Measurements from ENCODE around the gene ELP4. TPM values are rescaled to one million over a fixed set of nuclear protein-coding genes. Genes with fewer than 3 reads are reported as not detected.

ELP4 gene
- total RNA-seq, 1 experiment from 2014 or later = 20.3 TPM

DNA sequence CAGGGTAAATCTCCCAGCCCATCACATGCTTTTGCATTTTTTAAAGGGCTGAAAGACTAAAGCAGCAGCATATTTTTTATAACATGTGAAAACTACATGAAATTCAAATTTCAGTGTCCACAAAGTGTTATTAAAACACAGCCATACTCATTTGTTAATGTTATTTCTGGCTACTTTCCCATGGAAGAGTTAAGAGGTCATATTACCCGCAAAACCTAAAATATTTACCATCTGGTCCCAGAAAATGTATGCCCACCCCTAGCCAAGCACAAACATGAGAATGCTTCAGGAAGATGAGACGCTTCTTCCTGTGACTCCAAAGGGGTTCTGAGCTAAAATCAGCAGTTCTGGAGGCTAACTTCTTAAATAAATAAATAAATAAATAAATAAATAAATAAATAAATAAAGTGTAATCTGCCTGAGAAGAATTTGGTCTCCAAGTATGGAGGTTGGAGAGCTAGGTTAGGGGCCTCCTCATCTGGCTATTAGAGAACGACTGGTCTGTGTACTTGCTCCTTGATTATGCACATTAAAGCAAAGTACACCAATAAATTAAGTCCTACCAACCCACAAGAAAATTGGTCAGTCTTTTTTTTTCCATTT is 9.9 kb upstream of the ELP4 start:
- Mint-ChIP-seq H3K36me3 (ENCODE audit: insufficient read depth, unreplicated experiment) (peaks cover 5% of the 10 kb centered on the region), H3K4me3 (ENCODE audit: low read depth, unreplicated experiment) (no peak overlapping the region), H3K27ac (ENCODE audit: unreplicated experiment) (no peak overlapping the region), H3K27me3 (ENCODE audit: unreplicated experiment) (no peaks in the 10 kb centered on the region), H3K9me3 (ENCODE audit: low read depth, unreplicated experiment) (peaks cover 2% of the 10 kb centered on the region), H3K4me1 (ENCODE audit: low read depth, unreplicated experiment) (no peaks in the 10 kb centered on the region)
- DNase-seq = no peak
- intact Hi-C loops (cut with micrococcal nuclease; ENCODE audit: unreplicated experiment) = no loop called here
- no TSS peak for BruUV-seq (replicated peaks)
- CTCF ChIA-PET = no interaction called here
- TF ChIP-seq, protein P1, sequence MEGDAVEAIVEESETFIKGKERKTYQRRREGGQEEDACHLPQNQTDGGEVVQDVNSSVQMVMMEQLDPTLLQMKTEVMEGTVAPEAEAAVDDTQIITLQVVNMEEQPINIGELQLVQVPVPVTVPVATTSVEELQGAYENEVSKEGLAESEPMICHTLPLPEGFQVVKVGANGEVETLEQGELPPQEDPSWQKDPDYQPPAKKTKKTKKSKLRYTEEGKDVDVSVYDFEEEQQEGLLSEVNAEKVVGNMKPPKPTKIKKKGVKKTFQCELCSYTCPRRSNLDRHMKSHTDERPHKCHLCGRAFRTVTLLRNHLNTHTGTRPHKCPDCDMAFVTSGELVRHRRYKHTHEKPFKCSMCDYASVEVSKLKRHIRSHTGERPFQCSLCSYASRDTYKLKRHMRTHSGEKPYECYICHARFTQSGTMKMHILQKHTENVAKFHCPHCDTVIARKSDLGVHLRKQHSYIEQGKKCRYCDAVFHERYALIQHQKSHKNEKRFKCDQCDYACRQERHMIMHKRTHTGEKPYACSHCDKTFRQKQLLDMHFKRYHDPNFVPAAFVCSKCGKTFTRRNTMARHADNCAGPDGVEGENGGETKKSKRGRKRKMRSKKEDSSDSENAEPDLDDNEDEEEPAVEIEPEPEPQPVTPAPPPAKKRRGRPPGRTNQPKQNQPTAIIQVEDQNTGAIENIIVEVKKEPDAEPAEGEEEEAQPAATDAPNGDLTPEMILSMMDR (IDR thresholded peaks at IDR 0.05; ENCODE audit: unreplicated experiment) = no peak

DNA sequence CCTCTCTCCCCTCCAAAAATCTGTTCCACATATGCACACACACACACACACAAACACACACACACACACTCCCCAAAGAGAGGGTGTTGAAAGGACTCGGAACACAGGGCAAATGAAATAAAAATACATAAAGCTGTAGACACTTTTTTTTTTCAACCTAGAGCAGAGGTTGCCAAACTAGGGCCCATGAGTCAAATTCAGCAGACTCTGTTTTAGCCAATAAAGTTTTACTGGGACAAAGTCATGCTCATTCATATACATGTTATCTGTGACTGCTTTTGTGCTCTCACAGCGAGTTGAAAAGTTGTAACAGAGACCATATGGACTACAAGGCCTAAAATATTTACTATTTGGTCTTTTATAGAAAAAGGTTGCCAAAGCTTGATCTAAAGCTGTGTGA is 9.0 kb upstream of the ELP4 start:
- CTCF ChIA-PET = interaction anchor here (0.6 kb wide), 1 partner anchor 369 kb away, joined by 3 read pairs; no protein-coding TSS in a partner anchor

DNA sequence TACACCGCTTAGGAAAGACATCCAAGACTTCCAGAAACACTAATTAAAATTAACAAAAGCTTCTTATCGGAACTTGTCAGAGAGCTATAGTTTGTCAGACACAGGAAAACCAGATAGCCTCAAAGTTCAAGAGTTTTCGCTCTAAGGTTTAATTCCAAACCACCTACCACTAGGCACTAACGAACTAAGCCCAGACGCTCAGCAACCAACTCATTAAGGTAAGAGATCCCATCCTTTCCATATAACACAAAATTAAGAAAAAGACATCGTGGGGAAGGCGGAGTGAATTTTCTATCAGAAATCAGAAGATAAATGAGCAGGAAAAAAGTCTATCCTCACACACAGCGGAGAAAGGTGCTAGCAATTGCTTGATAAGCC is 527 bp upstream of the ELP4 start:
- DNase-seq = no peak
- TF ChIP-seq, protein P1 (IDR thresholded peaks at IDR 0.05; ENCODE audit: unreplicated experiment) = no peak
- Mint-ChIP-seq H3K36me3 (ENCODE audit: insufficient read depth, unreplicated experiment) (peaks cover 36% of the 10 kb centered on the region), H3K9me3 (ENCODE audit: low read depth, unreplicated experiment) (no peaks in the 10 kb centered on the region), H3K27me3 (ENCODE audit: unreplicated experiment) (no peaks in the 10 kb centered on the region), H3K4me1 (ENCODE audit: low read depth, unreplicated experiment) (peaks cover 12% of the 10 kb centered on the region), H3K4me3 (ENCODE audit: low read depth, unreplicated experiment) (peak overlapping the region; percentile 81), H3K27ac (ENCODE audit: unreplicated experiment) (peak overlapping the region; percentile 82)
- no TSS peak for BruUV-seq (replicated peaks)
- CTCF ChIA-PET = no interaction called here
- intact Hi-C loops (cut with micrococcal nuclease; ENCODE audit: unreplicated experiment) = no loop called here

More for the DNA sequence above, 9.0 kb upstream of the ELP4 start:
- no peaks in the 10 kb centered on the region for H3K36me3 Mint-ChIP-seq (ENCODE audit: insufficient read depth, unreplicated experiment)
- no peaks in the 10 kb centered on the region for H3K4me1 Mint-ChIP-seq (ENCODE audit: low read depth, unreplicated experiment)
- no TSS peak for BruUV-seq (replicated peaks)
- no peak overlapping the region for H3K27ac Mint-ChIP-seq (ENCODE audit: unreplicated experiment)
- intact Hi-C loops (cut with micrococcal nuclease; ENCODE audit: unreplicated experiment) = no loop called here
- DNase-seq = no peak
- TF ChIP-seq, protein P1 (IDR thresholded peaks at IDR 0.05; ENCODE audit: unreplicated experiment) = no peak
- H3K9me3 Mint-ChIP-seq (ENCODE audit: low read depth, unreplicated experiment) = no peaks in the 10 kb centered on the region
- H3K27me3 Mint-ChIP-seq (ENCODE audit: unreplicated experiment) = no peaks in the 10 kb centered on the region
- H3K4me3 Mint-ChIP-seq (ENCODE audit: low read depth, unreplicated experiment) = no peak overlapping the region

DNA sequence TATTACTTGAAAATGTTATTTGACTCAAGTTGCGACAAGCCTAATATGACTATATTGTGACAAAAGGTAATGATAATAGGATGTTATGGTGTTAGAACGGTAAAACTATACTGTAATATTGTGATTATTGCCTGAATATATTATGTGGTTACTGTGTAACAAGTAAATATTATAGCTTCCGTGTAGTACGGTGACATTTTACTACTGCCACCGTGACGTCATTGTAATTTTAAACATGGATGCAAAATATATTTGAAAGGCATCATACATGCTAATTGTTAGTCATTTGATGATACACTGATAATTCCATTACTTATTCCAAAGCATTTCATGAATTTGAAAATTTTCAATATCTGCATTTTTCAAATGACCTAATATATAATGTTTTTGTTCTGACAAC is 2.5 kb downstream of the ELP4 start:
- no TSS peak for BruUV-seq (replicated peaks)
- H3K36me3 Mint-ChIP-seq (ENCODE audit: insufficient read depth, unreplicated experiment) = peaks cover 36% of the 10 kb centered on the region
- no peaks in the 10 kb centered on the region for H3K9me3 Mint-ChIP-seq (ENCODE audit: low read depth, unreplicated experiment)
- intact Hi-C loops (cut with micrococcal nuclease; ENCODE audit: unreplicated experiment) = no loop called here
- peaks cover 11% of the 10 kb centered on the region for H3K4me1 Mint-ChIP-seq (ENCODE audit: low read depth, unreplicated experiment)
- DNase-seq = no peak
- H3K27me3 Mint-ChIP-seq (ENCODE audit: unreplicated experiment) = no peaks in the 10 kb centered on the region
- TF ChIP-seq, protein P1 (IDR thresholded peaks at IDR 0.05; ENCODE audit: unreplicated experiment) = no peak
- no peak overlapping the region for H3K4me3 Mint-ChIP-seq (ENCODE audit: low read depth, unreplicated experiment)
- CTCF ChIA-PET = no interaction called here
- H3K27ac Mint-ChIP-seq (ENCODE audit: unreplicated experiment) = no peak overlapping the region
